Eye (tissue), 1 donor: ENCODE data around the gene SYTL3.
"Not testable (repeated sequence)": the region's sequence is repeated elsewhere in the genome, so short reads cannot be mapped to it uniquely, and the experiment has no call there.

Experiments used
- DNase-seq: peaks from one replicate; pipeline ENCODE4 v3.0.0-alpha.2; 2015

SYTL3 gene

DNA sequence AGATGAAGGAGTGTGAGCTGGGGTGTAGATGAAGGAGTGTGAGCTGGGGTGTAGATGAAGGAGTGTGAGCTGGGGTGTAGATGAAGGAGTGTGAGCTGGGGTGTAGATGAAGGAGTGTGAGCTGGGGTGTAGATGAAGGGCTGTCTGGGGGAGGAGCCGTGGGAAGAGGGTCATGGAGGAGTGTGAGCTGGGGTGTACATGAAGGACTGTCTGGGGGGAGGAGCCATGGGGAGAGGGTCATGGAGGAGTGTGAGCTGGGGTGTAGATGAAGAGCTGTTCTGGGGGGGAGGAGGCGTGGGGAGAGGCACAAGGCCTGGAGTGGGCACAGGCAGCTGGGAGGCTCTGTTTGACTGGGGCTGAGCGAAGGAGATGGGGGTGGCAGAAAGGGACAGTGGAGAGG is 51.4 kb downstream of the SYTL3 start:
- not testable (repeated sequence) for DNase-seq

DNA sequence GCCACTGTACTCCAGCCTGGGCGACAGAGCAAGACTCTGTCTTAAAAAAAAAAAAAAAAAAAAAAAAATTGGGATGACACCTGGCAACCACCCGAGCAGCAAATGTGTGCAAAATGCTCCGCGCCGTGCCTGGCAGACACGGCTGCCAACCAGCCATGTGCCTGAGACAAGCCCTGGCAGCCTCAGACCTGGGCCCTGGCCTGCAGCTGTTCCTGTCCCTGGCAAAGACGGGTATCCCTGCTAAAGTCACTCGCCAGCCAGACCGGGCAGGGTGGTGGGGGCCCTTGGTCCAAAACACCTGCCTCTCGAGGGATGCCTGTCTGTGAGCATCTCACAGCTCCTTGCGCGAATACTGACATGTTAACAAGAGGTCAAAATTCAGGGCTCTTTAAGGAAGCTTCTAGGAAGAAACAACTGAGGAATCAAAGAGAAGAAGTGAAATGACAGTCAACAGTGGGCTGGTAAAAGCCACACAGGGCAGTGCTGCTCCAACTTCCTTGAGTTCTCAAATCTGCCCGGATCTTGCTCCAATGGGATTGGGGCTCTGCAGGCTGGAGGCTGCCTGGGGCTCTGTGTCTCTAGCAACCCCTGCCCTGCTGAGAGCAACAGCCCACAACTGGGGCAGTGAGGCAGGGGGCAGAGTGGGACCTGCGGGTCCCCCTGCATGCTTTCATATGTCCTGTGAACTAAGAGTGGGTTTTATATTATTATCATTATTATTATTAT is 53.4 kb downstream of the SYTL3 start:
- no peak for DNase-seq

GRCh38 chr6:158703837-158704822 is 54.3 kb downstream of the SYTL3 start:
- DNase-seq: peak; percentile 92

DNA sequence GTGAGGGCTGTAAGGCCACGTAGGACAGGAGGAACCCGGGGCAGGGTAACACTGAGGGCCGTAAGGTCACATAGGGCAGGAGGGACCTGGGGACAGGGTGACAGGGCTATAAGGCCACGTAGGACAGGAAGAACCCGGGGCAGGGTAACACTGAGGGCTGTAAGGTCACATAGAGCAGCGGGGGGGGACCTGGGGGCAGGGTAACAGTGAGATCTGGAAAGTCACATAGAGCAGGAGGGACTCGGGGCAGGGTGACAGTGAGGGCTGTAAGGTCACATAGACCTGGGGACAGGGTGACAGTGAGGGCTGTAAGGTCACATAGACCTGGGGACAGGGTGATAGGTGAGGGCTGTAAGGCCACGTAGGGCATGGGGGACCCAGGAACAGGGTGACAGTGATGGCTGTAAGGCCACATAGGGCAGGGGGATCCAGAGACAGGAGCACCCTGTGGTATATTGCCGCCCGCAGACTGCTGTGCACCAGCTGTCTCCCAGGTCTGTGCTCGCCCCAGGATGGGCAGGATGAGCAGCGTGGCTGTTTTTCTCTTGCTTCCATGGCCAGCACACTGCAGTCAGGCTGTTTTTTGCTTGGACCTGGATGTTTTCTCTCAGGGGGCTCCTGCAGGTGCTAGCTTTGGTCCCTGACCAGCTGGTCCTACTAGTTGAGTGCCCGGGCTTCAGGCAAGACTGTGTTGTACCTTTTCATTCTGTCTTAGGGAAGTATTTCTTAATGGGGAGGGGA is 55.7 kb downstream of the SYTL3 start:
- no peak for DNase-seq

DNA sequence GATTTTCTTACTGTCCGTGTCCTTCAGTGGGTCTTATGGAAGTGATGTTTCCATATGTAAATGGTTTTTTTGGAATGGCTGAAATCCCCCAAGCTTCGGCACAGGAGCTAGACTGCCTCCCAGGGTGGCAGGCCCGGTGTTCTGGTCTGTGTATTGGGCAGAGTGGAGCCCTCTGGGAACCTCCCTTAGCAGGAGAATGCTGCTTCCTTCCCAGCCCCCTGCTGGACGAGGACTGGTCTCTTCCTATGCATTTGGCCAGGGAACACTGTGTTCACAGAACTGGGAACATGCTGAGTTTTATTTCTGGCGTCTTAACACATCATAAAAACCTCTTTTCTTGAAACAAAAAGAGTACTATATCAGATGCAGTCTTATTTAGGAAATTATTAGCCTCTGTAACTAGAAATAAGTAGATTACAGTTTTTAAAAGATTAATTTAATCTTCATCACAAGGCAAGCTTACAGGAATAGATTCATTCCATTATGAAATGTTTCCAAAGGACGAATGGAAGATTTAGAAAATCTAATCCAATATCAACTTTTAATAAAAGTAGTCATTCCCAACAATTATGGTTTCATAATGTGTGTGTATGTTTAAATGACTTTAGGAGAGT is 56.6 kb downstream of the SYTL3 start:
- DNase-seq: peak; percentile 59

GRCh38 chr6:158707120-158707820 is 57.4 kb downstream of the SYTL3 start:
- DNase-seq: no peak

GRCh38 chr6:158707821-158708195 is 58.0 kb downstream of the SYTL3 start:
- peak; percentile 24 for DNase-seq

GRCh38 chr6:158708239-158708638 is 58.4 kb downstream of the SYTL3 start:
- DNase-seq: peak; percentile 33

GRCh38 chr6:158709809-158710208 is 60.0 kb downstream of the SYTL3 start:
- DNase-seq: no peak

DNA sequence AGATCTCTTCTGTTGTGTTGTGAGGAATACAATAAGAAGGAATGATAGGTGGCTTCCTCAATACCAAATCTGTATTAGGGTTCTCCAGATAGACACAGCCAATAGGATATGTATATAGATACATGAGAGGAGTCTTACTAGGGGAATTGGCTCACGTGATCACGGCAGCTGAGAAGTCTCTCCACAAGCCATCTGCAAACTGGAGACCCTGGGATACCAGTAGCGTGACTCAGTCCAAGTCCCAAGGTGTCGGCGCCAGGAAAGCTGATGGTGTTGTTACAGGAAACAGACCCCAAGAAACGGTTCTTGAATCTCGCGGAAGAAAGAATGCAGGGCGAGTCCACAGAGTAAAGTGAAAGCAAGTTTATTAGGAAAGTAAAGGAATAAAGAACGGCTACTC is 61.4 kb downstream of the SYTL3 start:
- DNase-seq: no peak

DNA sequence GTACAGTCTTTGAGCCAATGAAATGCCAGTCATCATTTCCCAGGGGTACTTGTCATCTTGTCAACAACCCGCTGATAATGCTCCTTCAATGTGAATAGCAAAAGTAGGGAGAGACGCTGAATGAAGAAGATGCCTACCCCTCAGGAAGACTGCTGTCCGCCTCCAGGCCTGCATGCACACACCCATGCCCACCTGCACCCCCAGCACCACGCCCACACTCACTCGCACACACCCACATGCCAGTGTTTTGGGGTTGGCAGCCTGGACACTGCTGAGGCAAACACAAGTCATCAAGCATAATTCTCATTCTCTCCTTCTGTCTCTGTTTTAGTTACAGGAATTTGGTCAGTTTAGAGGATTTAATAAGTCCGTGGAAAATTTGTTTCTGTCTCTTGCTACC is 63.6 kb downstream of the SYTL3 start:
- no peak for DNase-seq

GRCh38 chr6:158714706-158715105 is 64.9 kb downstream of the SYTL3 start:
- peak; percentile 56 for DNase-seq

GRCh38 chr6:158715330-158716311 is 65.8 kb downstream of the SYTL3 start:
- DNase-seq: no peak

DNA sequence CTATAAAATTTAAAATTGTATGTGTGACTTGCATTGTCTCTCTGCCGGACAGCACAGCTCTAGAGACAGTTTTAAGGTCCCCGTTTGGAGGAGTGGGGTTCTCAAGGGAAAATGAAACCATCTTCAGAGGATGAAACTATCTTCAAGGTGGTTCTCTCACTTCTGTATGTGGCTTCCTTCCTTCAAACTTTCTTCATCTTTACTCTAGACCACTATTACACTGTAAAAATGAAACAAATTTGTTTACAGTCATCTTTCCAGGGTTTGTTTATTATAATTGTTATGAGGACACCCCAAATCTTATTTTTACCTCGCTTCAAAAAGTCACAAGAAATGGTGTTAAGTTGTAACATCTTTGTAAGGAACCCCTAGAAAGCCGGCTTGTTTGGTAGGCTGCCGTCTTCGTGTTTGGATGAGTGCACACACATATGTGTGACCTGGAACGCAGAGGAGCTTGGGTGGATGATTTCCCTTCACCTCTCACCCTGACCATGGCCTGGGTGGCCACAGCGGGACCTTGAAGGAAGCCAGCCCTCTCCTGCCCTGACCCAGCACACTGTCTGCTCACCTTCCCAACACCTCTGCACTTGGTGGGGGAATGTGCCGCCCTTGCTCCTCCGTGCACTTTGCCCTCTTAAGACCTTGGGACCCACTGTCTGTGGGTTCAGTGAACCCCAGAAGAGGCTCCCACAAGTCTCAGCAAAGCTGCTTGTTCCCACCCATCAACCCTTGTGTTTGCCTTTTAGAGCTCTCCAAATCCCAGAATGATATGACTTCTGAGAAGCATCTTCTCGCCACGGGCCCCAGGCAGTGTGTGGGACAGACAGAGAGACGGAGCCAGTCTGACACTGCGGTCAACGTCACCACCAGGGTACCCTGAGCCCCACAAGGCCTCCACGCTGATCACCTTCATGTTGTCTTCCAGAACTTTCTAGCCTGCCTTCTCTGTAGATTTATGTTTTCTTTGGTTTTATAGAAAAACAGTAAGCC is 67.8 kb downstream of the SYTL3 start:
- DNase-seq: no peak

DNA sequence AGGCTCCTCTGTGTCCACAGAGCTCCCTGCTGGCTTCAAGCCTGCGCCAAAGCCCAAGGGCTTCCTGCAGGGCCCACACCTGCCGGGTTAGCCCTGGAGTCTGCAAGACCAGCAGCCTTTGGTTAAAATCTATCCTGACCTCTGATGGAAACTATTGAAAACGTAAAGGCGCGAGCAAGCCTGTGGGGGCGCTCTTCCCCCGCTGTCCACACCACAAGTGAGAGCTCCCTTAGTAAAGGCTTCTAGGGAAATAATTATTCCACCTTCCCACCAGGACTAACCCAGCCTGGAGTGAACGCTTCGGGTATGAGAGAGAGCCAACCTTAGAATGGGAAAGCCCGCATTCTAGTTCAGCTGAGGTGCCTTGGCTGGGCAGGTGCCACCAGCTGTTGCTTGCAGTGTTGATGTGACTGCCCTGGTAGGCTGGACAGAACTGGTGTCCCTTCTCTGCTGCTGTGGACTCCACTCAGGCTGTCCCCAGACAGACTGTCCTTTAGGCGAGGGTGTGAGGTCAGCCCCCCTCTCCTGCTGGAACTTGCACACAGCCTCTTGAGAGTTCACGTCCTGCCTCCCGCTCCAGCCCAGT is 68.7 kb downstream of the SYTL3 start:
- DNase-seq: peak; percentile 60

DNA sequence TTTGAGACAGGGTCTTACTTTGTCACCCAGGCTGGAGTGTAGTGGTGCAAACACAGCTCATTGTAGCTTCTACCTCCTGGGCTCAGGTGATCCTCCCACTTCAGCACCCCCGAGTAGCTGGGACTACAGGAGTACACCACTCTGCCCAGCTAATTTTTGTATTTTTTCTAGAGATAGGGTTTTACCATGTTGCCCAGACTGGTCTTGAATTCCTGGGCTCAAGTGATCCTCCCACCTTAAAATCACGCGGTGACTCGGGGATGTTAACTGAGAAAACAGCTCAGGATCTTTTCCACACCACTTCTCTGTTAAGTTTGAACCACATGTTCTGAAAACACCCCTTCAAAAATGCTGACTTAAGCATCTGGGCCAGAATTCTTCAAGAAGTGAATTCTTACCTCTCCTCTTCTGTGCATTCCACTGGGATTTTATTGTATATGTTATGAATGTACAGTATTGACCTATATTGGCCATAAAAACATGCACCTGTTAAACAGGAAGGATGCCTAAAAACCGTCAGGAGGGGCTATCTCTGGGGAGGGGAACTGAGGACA is 72.4 kb downstream of the SYTL3 start:
- DNase-seq: no peak

- DNase-seq: no peak
Measured at GRCh38 chr6:158725704-158726103, 75.8 kb downstream of the SYTL3 start.

GRCh38 chr6:158729906-158730540 is 80.2 kb downstream of the SYTL3 start:
- no peak for DNase-seq
